Calu3 (cell line): Measurements from ENCODE around the gene PABPC1L. TPM values are rescaled to one million over a fixed set of nuclear protein-coding genes. Genes with fewer than 3 reads are reported as not detected.
A peak's percentile ranks its signal among the peaks of the same experiment; 100 is the strongest.

Experiments
- BruUV-seq: library from RNA; stranded (reverse); fragments of 400-500 nt; replicated peaks from 2 replicates; lab custom pipeline; 2021; lab: Mats Ljungman, UMichigan
- CTCF ChIA-PET: fragments of 300-600 bp; sonication (Branson Sonifier 250); formaldehyde crosslinking; loops from one replicate; lab custom pipeline; 2022; ENCODE audit warnings: antibody characterized with exemption; lab: Charles Lee
- DNase-seq: peaks from one replicate; pipeline ENCODE4 v3.0.0; 2022
- H3K27ac Mint-ChIP-seq: one replicate; pipeline ENCODE4 v1.8.0; 2022; ENCODE audit warnings: mixed read lengths; ENCODE audit not compliant: unreplicated experiment
- H3K27me3 Mint-ChIP-seq: one replicate; pipeline ENCODE4 v1.8.0; 2022; ENCODE audit warnings: mixed read lengths; ENCODE audit not compliant: unreplicated experiment
- H3K36me3 Mint-ChIP-seq: one replicate; pipeline ENCODE4 v1.8.0; 2022; ENCODE audit warnings: mild to moderate bottlenecking, moderate library complexity, mixed read lengths; ENCODE audit not compliant: insufficient read depth, unreplicated experiment
- H3K4me1 Mint-ChIP-seq: one replicate; pipeline ENCODE4 v1.8.0; 2022; ENCODE audit warnings: mild to moderate bottlenecking, low read depth, mixed read lengths; ENCODE audit not compliant: unreplicated experiment
- H3K4me3 Mint-ChIP-seq: one replicate; pipeline ENCODE4 v1.8.0; 2022; ENCODE audit warnings: mild to moderate bottlenecking, low read depth, moderate library complexity, mixed read lengths; ENCODE audit not compliant: unreplicated experiment
- H3K9me3 Mint-ChIP-seq: one replicate; pipeline ENCODE4 v1.8.0; 2022; ENCODE audit warnings: low read depth, mixed read lengths; ENCODE audit not compliant: unreplicated experiment
- intact Hi-C: fragments of 100-400 bp; cut with micrococcal nuclease; formaldehyde crosslinking; loops from one replicate; pipeline ENCODE4 v1.10.0; 2022; ENCODE audit not compliant: unreplicated experiment
- total RNA-seq: library from RNA; stranded (reverse); gene quantifications from 2 replicates; pipeline ENCODE4 v1.2.3, GENCODE V29; 2022
- TF ChIP-seq, protein P1 (sequence below): fragments of 200-600 bp; IDR thresholded peaks from one replicate; pipeline ENCODE4 v1.8.0; 2022; ENCODE audit warnings: antibody characterized with exemption; ENCODE audit not compliant: unreplicated experiment

Gene PABPC1L
- total RNA-seq, 1 experiment from 2014 or later, result 172 TPM

- TF ChIP-seq, protein P1, sequence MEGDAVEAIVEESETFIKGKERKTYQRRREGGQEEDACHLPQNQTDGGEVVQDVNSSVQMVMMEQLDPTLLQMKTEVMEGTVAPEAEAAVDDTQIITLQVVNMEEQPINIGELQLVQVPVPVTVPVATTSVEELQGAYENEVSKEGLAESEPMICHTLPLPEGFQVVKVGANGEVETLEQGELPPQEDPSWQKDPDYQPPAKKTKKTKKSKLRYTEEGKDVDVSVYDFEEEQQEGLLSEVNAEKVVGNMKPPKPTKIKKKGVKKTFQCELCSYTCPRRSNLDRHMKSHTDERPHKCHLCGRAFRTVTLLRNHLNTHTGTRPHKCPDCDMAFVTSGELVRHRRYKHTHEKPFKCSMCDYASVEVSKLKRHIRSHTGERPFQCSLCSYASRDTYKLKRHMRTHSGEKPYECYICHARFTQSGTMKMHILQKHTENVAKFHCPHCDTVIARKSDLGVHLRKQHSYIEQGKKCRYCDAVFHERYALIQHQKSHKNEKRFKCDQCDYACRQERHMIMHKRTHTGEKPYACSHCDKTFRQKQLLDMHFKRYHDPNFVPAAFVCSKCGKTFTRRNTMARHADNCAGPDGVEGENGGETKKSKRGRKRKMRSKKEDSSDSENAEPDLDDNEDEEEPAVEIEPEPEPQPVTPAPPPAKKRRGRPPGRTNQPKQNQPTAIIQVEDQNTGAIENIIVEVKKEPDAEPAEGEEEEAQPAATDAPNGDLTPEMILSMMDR, result no peak
- CTCF ChIA-PET, result no interaction called here
- Mint-ChIP-seq H3K4me3 (no peak overlapping the region), H3K4me1 (peaks cover 12% of the 10 kb centered on the region), H3K9me3 (no peaks in the 10 kb centered on the region), H3K36me3 (peaks cover 61% of the 10 kb centered on the region), H3K27me3 (no peaks in the 10 kb centered on the region), H3K27ac (no peak overlapping the region)
- no TSS peak for BruUV-seq
- DNase-seq, result no peak
- intact Hi-C loops, result no loop called here
Measured at GRCh38 chr20:44948513-44948912, 38.7 kb downstream of the PABPC1L start.

GRCh38 chr20:44950368-44950767 lies 40.5 kb downstream of the PABPC1L start:
- Mint-ChIP-seq H3K36me3 (peaks cover 63% of the 10 kb centered on the region), H3K4me3 (no peak overlapping the region), H3K9me3 (no peaks in the 10 kb centered on the region), H3K4me1 (peaks cover 20% of the 10 kb centered on the region), H3K27me3 (no peaks in the 10 kb centered on the region), H3K27ac (peak overlapping the region; percentile 13)
- CTCF ChIA-PET, result no interaction called here
- TF ChIP-seq, protein P1, result no peak
- no peak for DNase-seq
- intact Hi-C loops, result no loop called here
- no TSS peak for BruUV-seq

GRCh38 chr20:44952731-44953130 lies 42.9 kb downstream of the PABPC1L start:
- Mint-ChIP-seq H3K36me3 (peaks cover 66% of the 10 kb centered on the region), H3K27me3 (no peaks in the 10 kb centered on the region), H3K4me1 (peaks cover 20% of the 10 kb centered on the region), H3K4me3 (no peak overlapping the region), H3K27ac (no peak overlapping the region), H3K9me3 (no peaks in the 10 kb centered on the region)
- intact Hi-C loops, result no loop called here
- no TSS peak for BruUV-seq
- TF ChIP-seq, protein P1, result no peak
- no peak for DNase-seq
- CTCF ChIA-PET, result interaction anchor here (0.7 kb wide), 1 partner anchor 7 kb away, joined by 3 read pairs; the partner anchor contains the start of gene TOMM34

DNA sequence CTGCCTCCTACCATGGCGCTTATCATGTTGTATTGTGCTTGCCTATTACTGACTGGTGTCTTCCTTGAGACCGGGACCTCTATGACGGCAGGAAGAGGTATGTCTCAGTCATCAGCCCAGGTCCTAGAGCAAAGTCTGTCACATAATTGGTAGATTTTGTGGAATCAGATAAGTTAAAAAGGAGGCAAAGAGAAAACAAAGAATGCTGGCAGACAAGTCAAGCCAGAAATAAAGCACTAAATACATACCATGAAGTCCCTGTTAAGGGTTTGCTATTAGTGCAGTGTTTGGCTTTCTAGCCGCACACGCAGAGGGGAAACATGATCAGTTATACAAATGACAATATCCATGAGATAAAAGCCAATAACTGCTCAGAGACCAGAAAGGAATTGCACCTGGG lies 44.4 kb downstream of the PABPC1L start:
- Mint-ChIP-seq H3K27me3 (no peaks in the 10 kb centered on the region), H3K27ac (no peak overlapping the region), H3K4me3 (no peak overlapping the region), H3K9me3 (no peaks in the 10 kb centered on the region), H3K4me1 (peaks cover 30% of the 10 kb centered on the region), H3K36me3 (peaks cover 80% of the 10 kb centered on the region)
- no peak for DNase-seq
- TF ChIP-seq, protein P1, result no peak
- intact Hi-C loops, result no loop called here
- CTCF ChIA-PET, result interaction anchor here (0.5 kb wide), 1 partner anchor 242 kb away, joined by 3 read pairs; no protein-coding TSS in a partner anchor
- no TSS peak for BruUV-seq
